GM21737 (cell line): ENCODE data around the gene KIRREL1.

Experiments
- ATAC-seq: cut with Tn5 transposase; IDR thresholded peaks from one replicate; pipeline ENCODE4 v1.9.1; 2021; ENCODE audit warnings: mild to moderate bottlenecking, moderate library complexity; ENCODE audit not compliant: unreplicated experiment

KIRREL1 gene

DNA sequence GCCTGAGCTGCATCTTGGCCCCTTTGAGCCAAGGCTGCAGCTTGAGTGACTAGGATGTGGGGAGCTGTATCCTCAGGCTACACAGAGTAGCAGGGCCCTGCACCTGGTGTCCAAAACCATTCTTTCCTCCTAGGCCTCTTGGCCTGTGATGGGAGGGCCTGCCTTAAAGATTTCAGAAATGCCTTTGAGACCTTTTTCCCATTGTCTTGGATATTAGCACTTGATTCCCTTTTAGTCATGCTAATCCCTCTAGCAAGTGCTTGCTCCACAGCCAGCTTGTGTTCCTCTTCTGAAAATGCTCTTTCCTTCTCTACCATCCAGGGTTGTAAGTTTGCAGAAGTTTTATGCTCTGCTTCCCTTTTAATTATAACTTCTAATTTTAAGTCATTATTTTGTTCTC lies 21.7 kb upstream of the KIRREL1 start:
- no peak for ATAC-seq

DNA sequence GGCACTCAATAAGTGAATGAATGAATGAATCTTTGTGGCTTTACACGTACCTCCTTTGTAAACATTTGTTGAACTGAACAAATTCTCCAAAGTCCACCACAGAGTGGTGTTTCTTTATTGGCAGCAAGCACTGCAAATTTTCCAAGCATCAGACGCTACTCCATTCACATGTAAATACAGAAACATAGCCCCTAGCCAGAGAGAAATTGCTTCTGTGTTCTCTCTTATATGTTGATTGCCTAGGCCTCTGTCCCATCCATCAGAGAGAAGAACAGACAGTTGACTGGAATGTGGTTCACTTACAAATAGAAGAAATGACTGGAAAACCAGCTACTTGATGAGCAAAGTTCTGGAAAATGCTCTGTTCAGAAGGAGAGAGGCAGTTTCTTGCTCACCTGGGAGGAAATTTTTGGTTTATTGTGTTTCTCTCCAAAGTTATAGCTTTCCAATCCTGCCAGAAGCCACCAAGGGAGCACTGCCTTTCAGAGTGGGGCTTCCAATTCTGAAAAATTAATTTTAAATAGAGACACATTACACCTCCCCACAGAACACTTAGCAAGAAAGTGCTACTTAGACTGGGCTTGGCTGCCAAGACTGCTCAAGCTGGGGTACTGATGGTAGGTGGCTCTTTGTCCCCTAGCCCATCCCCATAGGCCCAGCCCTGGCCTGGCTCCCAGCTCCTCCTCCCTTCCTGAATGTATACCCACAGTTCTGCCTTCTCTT lies 18.1 kb upstream of the KIRREL1 start:
- no peak for ATAC-seq

DNA sequence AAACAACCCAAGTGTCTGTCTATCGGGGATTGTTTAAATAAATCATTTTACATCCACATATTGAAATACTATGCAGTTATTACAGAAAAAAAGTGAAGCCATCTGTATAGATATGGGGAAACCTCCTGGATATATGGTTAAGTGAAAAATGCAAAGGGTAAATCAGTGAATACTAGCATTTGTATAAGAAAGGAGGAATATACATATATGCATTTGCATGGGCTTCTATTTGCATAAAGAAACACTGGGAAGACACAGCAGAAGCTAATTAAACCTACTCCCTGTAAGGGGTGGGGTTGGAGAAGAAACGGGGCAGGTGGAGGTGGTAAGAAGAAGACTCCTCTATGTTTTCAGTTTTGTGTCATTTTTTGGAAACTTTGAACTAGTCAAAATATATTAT lies 16.6 kb upstream of the KIRREL1 start:
- no peak for ATAC-seq

DNA sequence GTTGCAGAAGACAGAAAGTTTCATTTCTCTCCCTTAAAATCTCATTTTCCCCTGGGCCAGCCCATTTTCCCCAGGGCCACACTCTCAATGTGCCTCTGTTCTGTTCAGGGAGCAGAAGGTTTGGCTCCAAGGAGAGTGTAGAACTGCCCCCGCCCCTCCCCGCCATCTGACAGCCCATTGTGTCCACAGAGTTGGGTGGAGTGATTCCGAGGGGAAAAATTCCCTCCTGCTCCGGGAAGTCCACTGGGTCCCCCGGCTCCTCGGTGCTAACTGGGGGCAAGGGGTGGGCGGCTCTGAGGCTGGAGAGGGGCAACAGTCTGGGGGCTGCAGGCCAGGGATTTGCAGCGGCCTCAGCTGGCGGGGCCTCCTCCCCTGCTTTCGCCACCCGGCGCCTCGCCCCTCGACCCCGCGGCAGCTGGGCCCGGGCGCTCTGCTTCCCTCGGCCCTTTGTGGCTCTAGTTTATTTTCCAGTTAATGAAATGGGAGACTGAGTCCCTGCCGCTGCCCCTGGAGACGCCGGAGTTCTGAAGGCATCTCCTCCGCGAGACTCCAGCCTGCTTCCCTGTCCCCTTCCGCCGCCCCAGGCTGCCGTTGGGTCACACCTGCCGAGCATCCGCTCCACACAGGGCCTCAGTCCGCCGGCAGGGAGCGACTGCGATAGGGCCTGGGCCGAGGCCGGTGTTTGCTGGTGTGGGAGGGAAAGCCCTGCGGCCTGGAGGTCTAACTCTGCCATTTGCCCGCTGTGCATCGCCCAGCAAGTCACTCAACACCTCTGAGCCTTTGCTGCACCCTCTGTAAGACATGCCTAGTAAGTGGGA lies 14.7 kb upstream of the KIRREL1 start:
- ATAC-seq: no peak

DNA sequence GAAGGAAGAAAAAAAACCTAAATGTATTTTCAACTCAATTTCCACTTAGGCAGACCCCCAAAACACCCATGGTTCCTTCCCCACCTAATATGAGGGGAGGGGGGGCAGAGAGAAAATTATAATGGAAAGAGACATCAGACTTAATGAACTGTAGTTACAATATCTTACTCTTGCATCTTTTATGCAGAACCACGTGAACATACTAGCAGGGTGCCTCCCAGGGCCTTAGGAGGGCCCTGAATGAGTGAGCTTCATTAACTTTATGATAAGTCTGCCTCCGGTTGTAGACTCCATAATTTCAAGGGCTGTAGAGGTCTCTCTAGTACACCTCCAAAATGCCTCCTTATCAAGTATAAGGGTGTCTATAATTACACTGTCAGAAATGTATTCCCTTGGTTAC lies 11.3 kb upstream of the KIRREL1 start:
- ATAC-seq: no peak

DNA sequence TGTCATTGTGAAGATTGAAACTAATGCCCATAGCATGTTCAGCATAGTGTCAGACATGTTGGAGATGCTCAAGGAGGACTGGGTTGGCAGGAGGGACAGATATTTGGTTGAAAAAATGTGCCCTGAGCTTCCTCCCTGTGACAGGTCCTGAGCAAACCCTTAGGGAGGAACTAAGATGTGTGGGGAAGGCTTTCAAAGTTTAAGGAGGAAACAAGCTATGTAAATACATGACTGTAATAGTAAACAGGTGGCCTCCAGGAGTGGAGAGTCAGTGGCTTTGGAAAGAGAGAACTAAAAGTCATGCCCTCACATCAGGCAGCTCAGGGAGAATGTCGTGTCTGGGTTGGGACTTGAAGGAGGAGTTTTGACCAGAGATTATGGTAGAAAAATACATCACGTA lies 9.7 kb upstream of the KIRREL1 start:
- ATAC-seq: no peak

DNA sequence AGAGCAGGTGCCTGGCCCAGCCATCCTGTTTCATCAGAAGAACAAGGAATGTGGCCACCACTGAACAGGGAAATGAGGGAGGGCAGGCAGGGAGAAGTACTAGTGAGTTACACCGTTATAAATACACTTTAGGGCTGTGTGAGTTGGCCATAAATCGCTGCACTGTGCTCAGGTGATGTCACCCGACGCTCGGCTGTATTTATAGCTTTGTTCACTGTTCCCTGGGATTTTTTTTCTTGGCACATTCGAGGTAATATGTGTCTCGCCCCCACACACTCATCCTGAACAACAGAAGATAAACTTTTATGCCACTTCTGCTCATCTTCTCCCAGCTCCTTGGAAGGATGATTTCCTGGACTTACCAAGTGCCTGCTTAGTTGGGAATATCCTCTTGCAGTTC lies 9.0 kb upstream of the KIRREL1 start:
- ATAC-seq: no peak

DNA sequence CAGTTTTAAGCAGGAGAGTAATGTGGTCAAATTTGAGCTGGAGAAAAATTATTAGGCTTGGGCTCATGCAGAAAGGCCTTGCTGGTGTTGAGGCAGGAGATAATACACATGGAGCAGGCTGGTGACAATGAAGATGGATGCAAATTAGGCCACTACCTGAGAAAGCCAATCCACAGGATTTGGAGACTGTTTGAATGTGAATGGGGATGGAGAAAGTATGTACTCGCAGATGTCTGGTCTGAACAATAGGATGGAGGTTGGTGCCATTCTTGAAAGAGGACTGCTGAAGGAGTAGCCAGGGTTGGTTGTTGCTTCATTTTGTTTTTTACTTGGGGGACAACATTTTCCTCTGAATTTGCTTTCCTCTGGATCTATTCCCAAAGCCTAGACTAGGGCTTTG lies 8.0 kb upstream of the KIRREL1 start:
- no peak for ATAC-seq

DNA sequence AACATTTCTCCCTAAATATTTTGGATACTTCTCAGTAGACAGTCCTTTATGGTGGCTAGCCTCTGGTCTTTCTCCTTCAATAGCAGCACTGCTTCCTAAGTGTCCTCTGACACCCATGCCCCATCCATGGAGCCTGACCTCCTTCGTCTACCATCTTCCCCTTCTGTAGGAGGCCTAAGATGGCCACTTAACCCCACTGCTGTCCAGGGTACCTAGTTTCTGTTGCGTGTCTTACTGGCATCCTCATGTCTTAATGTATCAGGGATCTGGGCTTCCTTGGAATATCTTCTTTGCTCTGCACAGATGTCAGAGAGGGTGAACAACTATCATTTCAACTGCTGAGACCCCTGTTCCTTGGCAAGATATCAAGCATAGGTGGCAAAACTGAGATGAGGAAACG lies 5.4 kb upstream of the KIRREL1 start:
- ATAC-seq: no peak

DNA sequence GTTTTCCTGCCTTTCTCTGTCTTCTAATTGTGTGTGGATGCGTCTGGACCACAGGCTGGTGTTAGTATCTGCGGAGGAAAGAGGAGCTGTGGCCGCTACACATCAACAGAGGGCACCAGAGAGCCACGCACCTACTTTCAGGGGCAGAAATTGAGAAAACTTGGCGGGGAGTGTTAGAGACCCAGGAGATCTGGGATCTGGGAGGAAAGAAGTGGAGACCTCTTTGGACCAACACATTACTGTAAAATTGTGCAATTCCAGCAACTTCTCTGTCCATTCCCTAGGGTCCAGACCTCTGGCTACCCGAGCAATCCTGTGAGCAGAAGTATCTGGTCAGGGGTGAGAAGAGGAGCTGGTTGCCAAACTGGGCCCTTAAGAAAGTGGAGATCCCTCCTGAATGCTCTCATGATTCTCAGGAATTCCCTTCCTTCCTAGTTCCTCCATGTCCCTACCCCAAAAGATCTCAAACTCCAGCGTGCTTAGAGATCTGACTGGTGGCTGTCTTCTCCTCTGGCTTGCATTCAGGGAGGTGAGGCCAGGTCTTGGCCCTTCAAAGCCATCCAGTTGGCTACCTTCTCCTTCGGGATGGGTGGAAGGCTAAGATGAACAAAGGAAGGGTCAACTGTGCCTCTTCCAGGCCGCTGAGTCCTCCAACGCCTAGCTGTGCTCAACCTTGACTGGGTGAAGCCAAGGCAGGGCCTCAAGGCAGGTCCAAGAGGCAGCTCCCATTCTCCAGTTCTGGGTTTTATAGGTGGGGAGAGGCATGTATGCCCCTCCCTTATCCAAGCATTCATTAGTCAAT lies 1.2 kb upstream of the KIRREL1 start:
- no peak for ATAC-seq

DNA sequence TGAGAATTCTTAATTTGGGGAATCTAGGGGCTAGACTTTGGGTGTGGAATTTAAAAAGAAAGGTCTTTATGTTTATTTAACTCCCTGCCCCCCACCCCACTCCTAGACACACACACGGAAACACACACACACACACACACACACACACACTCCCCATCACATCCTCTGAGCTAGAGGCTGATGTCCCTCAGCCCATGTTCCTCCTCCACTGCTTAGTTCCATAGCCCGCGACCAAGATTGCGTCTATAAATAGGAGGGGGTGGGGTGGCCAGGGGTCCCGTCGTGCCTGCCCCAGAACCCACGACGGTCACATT lies 655 bp upstream of the KIRREL1 start:
- no peak for ATAC-seq

DNA sequence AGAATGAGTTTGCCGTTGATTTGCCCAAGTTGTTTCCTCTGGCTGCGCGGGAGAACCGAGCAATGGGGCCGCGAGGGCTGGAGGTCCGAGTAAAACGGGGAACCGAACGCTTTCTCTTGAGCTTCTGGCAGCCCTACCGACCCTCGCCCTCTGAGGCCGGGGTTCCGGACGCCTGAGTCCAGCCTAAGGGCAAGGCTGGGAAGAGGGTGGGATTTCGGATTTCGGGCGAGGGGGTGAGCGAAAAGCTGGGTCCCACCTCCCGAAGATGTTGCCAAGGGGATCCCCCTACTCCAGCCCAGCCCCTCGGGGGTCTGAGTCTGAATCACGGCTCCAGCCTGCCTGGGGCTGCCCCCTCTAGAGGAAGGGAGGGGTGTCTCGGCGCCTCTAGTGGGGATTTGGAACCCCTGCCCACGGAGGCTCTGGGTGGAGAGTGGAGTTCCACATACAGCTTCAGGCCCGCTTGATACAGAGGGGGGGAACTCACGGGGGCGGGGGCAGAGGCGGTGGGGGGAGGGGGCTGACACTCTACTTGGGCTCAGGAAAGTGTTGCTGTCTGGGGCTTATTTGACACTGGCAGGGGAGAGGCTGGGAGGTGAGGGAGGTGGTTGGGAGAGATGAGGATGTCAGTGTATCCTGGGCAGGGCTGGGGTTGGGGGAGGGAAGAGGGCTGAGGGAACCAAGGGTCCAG lies 617 bp downstream of the KIRREL1 start:
- no peak for ATAC-seq

DNA sequence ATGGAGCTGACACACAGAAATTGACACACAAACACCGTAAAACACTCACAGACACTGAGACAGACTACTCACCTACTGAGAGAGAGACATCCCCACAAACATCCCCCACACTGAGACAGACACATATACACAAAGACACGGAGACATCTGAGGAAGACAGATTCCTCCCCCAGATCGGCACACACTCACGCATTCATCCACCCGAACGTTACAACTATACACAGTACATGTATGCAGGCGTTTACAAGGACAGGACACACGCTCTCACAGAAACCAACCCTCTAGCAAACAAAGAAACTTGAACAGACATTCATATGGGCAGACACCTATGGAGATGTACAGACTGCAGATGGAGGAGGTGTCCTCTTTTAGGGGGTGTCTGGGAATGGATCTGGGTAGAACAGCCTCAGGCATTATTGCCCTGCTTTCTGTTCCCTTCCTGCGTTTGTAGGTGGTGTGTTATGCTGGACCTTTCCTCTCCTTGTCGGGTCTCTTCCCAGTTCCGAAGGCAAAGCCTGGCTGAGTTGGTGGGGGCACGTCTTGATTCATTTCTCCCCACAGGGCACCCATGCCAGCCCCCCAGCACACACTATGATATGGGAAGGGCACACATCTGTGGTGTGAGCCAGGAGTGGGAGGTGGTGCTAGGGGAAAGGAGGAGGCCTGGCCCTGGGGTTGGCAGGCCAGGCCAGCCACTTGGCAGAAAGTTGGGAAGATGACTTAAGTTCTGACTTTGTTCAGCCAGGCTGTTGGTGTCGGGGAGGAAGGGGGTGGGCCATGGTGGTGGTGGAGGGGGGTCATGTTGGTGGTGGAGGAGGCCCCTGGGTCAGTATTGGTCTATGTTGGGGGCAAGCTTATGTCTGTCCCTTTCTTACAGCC lies 1.5 kb downstream of the KIRREL1 start:
- ATAC-seq: no peak

DNA sequence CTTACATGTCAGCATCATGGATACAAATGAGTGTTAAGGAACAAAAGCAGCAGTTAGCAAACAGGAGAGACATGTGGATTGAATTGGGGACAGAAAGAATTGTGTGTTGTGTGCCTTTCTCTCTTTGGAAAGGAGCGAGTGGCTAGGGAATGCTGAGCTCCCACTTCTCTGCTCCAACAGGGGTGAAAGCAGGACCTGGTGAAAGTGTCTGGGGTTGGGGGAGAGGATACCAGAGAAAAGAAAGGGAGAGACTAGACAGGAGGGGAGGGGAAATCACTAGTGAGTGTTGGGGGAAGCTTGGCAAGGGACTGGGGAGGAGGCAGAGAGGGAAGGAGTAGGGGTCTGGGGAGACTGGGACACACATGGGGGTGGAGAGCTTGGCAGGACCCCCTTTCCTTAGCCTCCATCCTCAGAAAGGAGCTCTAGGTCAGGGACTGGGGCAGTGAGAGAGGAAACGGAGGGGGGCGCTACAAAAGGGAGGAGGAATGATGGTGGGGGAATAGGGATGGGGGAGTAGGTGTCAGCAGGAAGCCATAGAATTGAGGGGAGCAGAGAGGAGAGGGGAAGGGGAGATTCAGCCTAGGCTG lies 2.2 kb downstream of the KIRREL1 start:
- no peak for ATAC-seq

DNA sequence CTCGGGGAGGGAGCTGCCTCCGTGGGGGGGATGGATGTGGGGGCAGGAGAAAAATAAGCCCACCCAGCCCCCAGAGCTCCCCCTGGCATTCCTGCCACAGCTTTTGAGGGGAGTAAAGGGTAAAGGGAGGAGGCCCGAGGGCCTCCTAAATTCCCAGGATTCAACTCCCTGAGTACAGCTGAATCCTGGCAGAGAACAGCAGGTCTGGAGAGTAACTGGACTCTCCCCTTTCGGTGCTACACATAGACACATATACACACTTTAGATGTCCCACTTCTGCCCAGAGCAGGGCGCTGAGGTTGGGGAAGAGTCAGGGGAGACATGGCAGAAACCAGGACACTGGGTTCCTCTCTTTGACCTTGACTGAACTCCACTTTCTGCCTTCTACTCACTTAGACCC lies 3.0 kb downstream of the KIRREL1 start:
- ATAC-seq: no peak

DNA sequence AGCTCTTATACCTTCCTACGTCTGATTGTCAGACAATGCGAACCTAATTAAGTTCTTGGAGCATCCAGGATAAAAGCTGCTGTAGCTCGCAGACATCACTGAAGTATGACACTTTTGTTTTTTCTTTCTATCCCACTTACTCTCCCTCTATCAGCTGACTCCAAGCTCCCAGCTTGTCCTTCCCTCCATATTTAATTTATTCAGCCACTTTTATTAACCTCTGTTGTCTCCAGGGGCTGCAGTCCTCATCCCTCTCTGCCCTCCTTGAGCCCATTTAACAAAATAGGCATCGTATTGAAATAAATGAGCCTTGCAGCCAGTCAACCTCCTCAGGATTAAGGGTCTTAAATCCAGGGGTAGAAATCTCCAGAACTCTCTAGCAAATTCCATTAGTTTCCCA lies 7.1 kb downstream of the KIRREL1 start:
- no peak for ATAC-seq

DNA sequence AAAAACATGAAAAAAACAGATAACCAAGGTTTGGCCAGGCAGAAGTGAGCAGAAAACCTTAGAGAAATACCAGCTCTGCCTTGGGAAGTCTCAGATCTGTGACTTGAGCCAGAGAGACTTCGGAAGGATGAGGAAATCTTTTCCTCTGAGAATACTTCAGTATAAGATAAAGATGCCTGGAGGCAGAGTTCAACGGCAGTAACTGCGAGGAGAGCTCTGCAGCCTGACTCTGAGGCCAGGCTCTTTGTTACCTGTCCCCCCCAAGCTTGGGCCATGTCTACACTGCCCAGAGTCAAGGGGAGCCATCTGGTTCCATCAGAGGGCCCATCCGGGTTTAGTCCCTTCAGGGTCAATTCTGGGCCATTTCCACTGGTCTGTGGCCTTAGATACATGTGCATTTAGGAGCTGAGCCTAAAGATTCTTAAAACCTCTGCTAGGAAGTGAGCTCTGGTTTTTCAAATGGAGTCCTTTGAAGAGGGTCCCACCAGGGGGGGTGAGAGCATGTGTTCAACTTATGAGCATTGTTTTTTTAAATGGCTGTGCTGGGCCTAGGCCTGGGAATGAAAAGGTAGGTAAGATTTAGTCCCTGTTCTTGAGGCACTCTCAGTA lies 8.7 kb downstream of the KIRREL1 start:
- no peak for ATAC-seq

DNA sequence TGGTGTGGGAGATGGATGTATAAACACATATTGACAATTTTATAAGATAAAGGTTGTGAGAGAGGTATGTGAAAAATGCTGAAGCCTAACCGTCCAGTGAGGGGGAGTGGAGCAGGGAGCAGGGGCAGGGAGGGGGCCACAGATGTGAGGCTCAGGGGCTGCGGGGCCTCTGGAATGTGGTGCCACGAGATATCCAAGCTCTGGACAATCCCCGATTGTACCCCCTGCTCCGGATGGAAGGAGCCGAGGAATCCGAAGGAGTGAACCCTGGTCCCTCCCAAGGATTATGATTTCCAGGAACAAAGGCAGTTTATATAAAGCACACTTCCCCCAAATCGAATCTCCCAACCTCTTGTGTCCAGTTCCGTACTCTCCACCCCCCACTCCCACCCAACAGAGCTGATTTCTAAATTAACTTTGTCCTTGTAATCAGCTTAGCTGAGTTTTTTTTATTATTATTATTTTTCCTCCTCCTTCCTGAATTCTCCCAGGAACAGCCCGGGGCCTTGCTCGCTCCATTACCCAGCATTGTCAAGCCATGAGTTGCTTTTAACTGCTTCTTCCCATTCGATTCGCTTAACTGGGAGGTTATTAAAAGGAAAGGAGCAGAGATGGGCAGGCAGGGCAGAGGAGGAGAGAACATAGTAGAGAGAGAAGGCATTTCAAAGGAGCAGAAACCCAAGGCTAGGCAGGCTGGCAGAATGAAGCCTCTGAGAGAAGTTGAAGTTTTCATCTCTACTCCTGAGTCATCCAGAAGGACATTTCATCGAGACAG lies 9.4 kb downstream of the KIRREL1 start:
- ATAC-seq: no peak

DNA sequence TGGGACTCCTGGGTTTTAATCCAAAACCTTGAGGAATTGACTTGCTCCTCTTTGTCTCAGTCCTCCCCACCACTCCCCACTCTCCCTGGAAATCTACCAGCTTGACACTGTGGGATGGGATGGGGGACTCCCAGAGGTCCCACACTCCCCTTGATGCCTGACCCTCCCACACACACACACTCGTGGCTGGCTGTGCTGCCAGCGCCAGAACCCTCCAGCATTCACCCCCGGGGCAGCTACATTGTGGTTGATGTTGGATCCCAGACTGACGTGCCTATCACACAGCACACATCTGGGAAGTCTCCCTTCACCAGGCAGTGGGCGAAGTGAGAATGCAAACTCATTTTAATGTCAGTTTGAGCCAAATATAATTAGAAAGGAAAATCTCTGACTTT lies 10.0 kb downstream of the KIRREL1 start:
- ATAC-seq: no peak
